Activated CD4-positive, alpha-beta T cell treated with anti-CD3 and anti-CD28 coated beads, Interleukin-2, amount 50 U/mL, for 48 hours (primary cell): ENCODE results near the gene DGCR8.

Source experiments
- DNase-seq, 2 experiments: peaks; one replicate each; pipeline ENCODE4 v3.0.0-alpha.2; 2020

Gene DGCR8

DNA sequence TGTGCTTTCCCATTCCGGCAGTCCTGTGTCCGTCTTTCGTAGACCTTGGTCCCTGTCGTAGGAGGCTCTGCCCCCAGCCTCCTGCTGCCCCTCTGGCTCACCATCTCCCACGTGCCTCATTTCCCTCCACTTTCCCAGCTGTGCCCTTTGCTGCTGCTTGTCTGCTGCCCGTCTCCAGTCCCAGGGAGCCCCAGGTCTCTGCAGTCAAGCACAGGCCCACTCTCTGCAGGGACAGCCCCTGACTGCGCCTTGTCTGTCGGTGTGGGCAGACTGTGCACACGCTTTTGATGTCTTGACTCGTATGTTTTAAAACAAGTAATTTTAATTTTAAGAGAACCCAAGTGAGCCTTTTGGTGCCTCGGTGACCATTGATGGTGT, 12.4 kb downstream of the DGCR8 start:
- DNase-seq, result no peak

DNA sequence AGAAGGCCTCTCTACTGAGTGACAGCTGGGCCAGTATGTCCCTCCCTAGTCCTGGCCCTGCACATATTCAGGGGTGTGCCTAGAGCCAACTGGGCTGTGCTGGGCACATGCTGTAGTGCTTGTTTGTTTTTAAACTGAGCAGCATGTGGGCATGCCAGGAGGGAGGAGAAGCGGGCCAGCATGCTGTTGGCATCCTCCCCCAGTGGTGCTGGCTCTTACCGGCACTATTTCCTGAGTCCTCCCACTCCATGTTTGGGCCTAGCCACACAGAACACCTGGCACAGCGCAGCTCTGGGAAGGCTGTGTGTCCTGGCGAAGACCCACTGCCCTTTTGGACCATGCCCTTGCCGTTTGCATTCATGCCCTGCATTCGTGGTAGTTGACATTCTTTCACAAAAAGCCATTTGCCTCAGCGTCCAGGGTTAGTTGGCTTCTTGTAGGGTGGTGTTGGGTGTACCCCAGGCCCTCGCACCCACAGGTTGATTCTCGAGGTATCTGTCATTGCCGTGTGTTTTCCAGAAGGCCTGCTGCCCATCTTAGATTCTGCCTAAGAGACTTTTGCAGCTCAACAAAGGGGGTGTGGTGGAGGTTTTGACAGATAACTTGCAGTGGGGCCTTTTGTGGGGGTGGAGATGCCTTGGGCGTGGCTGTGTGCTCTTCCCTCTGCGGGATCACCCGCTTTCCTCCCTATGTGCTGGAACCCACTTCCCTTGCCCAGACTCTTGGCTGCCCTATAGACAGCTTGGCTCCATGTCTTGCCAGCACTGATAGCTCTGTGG, 13.6 kb downstream of the DGCR8 start:
- no peak for DNase-seq

DNA sequence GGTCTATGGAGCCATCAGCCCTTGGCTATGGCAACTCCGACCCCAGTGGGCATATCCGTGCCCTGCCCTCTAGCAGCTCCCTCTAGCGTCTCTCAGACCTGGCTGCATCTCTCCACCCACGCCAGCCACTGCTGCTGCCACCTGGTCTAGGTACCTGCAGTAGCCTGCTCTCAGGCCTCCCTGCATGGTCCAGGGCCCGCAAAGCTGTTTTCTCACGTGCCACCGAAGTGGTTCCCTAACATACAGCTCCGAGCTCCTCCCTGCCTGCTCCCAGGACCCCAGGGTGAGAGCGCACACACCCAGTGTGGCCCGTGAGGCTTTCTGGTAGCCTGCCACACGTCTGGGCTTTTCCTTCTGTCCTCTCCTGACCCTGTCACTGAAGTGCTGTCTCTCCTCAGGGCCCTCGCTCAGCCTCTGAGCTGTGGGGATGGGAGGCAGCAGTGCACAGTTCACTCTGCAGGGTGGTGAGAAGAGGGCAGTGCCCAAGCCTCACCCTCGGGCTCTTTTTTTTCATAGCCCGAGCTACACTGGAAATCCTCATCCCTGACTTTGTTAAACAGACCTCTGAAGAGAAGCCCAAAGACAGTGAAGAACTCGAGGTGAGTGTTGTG, 14.3 kb downstream of the DGCR8 start:
- no peak for DNase-seq

DNA sequence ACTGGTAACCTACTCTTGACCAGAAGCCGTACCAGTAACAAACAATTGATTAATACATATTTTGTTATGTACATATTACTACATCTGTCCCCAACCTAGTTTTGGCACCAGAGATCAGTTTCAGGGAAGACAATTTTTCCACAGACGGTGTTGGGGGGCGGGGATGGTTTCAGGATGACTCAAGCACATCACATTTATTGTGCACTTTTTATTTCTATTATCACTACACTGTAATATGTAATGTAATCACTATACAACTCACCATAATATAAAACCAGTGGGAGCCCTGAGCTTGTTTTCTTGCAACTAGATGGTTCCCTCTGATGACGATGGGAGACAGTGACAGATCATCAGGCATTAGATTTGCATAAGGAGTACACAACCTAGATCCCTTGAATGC, 15.5 kb downstream of the DGCR8 start:
- DNase-seq, result peak; percentile 48 to 55

DNA sequence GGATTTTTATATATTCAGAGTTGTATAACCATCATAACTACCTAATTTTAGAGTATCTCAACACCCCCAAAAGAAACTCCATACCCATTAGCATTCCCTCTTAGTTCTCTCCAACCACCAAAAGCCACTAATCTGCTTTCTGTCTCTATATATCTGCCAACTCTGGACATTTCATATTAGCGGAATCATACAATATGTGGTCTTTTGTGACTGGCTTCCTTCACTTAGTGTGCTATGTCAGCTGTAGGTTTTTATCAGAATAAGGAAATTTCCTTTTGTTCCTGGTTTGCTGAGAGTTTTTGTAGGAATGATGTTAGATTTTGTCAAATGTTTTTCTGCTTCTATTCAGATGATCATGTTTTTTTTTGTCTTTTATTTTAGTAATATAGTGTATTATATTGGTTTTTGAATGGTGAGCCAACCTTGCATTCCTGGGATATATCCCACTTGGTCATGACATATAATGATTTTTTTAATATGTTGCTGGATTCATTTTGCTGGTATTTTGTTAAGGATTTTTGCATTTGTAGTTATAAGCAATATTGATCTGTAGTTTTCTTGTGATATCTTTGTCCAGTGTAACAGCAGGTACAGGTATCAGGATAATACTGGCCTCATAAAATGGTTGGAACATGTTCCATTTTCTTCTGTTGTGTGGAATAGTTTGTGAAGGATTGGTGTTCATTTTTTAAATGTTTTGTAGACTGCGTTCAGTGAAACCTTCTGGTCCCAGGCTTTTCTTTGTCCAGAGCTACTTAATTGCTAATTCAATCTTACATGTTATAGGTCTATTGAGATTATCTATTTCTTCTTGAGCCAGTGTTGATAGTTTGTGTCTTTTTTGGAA, 16.8 kb downstream of the DGCR8 start:
- DNase-seq, result no peak

DNA sequence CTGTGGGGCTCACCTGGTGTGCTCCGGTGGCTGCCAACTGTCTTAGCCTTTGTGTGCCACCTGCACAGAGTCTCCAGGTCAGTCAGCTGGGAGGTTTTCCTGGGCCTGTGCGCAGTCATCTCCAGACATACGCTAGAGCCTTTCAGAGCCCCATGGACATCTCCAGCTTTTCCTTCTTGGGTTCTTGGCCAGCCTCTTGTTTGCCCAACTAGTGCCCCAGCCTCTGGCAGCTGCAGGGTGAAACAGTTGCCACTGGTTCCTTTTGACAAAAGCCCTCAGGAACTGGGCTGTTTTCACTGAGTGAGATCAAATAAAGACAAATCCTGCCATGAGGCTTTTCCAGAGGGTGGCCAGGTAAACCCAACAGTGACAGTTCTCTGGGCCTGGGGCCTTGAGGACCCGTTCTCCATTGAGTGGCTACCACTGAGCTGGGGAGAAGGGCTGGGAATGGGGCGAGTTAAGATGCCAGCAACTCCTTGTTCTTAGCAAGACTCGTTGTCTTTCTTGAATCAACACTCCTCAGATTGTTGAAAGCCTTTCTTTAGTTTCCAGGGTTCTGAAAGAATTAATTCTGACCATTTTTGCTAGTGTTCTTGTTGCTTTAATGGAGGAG, 19.2 kb downstream of the DGCR8 start:
- no peak for DNase-seq

DNA sequence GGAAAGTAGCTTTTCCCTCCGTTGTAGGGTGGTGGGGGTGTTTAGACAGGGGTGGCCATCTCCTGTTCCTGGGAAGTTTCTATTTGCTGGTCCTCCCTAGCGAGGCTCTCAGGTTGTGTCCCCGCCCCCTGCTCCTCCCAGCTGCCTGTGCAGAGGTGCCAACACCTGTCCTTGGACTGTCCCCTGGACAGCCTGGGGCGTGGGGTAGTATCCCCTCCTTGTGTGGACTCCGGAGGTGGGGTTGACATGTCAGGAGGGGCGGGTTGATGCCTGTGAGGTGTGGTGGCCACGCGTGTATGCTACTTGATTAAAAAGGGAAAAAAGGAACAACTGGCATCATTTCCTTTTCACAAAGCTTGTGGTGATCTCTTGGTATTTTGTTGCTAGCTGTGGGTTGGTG, 21.6 kb downstream of the DGCR8 start:
- DNase-seq, result no peak

DNA sequence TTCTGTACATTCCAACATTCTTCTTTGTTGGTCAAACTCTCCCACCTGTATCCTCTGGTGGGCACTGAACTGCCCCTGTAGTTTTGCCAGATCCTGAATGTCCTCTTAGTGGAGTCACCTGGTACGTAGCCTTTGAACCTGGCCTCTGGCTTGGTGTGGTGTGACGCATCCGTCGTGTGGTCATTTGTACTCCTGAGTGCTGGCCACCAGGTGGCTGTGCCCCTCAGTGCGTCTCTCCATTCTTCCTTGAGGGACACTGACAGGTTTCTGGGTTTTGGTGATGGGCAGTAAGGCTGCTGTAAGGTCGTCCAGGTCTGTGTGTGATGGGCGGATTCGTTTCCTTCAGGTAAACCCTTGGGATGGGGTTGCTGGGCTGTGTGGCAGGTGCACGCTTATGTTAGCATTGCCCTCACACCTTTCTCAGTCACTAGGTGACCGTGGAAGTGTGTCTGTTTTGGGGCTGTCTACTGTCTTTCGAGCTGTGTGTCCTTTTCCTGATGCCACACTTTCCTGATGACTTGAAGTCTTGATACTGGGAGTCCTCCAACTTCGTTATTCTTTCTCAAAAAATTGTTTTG, 22.3 kb downstream of the DGCR8 start:
- DNase-seq, result no peak

DNA sequence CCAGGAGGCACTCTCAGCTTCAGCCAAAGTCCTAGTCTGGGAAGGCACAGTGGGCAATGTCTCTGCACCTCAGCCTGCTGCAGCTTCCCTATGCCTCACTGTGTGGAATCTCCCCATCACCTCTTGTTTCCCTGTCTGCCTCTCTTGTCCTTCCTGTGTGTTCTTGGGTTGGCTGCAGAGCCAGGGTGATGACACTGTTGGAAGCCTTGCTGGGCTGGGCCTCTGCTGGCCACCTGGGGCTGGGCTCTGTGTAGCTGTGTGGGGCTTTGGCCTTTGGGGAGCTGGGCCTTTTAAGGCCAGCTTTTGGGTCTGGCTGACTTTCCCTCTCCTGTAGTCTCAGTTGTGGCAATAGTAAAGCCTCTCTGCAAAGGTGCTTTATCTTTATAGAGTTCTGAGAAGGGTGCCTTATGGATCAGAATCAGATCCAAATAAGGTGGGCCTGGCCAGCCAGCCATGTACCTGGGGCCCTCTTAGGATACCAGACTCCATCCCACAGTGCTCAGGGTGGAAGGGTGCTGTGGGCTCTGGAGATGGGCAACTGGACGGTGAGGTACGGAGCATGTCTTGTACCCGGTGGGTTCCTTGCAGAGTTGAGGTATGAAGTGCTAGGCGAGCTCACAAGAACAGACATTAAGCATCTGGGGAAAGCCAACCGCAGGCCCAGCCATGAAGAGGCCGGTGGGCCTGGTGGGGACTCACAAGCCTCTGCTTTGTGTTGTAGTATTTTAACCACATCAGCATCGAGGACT, 25.6 kb downstream of the DGCR8 start:
- DNase-seq, result no peak

DNA sequence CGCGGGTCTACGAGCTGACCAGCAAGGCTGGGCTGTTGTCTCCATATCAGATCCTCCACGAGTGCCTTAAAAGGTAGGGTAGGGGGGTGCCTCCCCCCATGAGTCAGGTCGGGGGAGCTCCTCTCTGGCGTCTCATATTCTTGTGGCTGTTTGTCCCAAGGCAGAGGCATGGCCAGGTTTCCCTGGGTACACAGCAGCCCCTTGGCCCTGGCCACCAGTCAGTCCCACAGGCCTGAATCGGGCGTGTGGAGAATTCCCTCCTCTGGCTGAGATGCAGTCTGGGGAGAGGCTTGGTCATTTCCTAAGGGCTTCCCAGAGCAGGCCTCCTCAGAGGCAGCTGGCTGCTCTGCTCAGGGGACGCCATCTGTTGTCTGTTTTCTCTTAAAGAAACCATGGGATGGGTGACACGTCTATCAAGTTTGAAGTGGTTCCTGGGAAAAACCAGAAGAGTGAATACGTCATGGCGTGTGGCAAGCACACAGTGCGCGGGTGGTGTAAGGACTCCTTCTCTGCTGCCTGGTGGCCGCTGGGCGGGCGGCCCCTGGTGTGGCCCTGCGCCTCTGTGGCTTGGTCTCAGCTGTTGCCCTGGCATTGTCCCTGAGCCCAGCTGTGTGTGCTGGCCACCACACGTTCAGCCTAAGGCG, 26.3 kb downstream of the DGCR8 start:
- DNase-seq, result no peak

DNA sequence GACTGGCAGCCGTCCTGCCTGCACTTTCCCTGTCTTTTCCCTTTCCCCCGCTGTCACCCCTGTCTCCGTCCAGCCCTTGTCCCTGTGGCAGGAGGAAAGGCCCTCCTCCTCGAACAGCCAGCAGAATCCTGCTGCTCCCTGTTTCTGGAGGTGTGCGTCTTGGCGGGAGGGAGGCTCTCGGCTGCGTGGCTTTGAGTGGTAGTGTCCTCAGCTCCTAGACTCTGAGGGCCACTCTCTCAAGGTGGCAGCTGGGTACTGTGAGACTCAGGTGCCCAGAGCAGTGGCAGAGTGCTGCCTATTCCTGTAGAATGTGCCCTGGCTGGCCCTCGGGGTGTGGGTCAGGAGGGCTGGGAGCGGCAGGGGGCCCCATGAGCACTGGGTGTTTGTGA, 26.8 kb downstream of the DGCR8 start:
- DNase-seq, result no peak

DNA sequence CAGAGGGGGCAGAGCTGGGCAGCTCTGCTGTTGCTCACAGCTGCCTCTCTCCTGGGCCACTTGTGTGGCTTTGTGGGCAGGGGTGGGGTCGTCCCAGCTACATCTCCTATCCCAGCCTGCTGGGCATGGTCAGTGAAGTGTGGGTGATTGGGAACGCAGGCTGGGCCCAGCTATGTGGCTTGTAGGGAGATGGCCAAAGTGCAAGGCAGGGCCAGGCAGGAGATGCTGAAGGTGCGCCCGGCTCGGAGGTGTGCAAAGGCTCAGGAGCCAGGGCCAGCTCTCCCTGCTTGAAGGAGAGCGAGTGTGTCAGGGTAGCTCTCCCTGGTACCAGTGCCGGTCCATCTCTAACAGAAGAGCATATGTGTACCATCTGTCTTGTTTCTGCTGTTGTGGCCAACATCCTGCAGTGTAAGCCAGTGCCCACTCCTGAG, 27.4 kb downstream of the DGCR8 start:
- no peak for DNase-seq

DNA sequence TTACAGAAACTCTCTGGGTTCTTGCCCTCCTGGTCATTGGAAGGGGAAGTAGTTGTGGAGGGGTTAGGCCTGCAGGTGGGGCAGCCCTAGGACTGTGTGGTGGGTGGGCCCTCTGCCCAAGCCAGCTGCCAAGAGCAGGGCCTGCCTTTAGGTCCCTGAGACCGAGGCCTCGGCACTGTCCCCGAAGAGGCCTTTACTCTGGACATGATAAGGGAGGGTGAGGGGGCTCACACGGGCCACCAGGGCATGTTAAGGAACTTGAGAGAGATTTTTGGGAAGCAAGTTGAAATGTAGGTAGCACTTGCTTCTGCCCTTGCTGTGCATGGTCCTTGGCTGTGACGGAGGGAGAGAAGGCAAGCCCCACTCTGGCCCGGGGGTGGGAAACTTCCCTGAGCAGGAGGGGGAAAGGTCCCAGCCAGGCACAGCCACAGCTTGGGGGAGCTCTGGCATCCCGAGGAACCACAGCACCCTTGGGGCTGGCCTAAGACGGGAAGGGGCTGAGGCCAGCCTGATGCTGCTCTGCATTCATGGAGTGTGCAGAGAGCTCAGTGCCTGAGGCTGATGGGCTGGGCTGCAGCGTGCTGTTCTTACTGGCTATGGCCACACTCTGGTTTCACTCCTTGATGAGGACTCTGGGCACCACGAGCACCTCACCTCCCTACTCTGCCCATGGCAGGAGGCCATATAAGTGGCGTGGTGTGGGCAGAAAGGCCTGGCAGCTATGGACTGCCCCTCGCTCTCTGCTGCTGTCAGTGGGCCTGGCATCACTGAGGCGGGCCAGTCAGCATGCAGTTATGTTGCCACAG, 28.1 kb downstream of the DGCR8 start:
- DNase-seq, result no peak

DNA sequence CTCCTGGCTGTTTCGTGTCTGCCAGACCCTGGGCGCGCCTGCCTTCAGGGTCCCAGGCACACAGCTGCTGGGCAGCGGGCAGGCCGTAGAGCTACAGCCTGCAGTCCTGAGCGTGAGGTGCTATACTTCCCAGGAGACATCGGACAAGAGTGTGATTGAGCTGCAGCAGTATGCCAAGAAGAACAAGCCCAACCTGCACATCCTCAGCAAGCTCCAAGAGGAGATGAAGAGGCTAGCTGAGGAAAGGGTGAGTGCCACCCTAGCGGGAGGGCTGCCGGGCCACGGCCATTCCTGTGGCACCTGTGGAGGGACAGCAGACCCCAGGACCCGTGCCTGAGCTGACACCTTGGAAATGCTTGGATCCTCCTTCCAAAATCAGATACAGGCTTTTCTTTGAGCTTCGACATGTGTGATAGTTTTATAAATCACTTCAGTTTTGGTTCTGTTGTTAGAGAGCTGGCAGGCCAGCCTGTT, 28.8 kb downstream of the DGCR8 start:
- no peak for DNase-seq

DNA sequence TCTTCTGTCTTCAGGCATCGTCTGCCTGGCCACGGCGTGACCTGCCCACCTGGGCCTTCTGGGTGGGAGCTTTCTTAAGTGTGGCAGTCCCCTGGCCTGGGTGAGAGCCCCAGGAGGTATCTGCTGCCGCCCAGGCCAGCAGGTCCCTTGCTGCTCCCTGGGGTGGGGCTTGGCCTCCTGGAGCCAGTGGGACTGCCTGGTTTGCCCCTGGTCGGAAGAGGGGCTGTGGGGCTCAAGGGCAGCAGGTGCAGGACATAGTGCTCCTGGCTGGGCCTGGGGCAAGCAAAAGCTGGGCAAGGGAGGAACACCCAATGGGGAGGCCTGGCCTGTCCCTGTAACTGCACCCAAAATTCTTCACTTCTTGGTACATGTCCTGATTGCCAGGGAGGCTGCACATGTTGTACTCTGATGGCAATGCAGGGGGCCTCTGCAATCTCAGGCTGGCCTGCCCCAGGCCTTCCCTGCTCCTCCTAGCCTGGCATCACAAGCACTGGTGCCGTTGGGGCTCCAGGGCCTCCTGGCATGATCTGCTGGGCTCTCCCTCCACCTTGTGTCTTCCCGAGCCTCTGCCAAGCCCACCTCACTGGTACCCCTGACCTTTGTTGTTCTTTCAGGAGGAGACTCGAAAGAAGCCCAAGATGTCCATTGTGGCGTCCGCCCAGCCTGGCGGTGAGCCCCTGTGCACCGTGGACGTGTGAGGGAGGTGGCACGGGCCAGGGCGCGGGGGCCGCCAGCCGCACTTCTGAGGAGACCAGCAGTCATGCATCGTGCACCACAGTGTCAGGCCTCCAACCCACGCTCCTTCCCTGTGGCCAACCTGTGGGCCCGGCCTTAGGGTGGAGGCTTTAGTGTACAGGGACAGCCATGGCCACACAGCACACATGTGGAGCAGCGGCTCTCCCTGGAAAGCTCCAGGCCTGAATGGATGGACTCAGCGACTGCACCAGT, 29.6 kb downstream of the DGCR8 start:
- no peak for DNase-seq

DNA sequence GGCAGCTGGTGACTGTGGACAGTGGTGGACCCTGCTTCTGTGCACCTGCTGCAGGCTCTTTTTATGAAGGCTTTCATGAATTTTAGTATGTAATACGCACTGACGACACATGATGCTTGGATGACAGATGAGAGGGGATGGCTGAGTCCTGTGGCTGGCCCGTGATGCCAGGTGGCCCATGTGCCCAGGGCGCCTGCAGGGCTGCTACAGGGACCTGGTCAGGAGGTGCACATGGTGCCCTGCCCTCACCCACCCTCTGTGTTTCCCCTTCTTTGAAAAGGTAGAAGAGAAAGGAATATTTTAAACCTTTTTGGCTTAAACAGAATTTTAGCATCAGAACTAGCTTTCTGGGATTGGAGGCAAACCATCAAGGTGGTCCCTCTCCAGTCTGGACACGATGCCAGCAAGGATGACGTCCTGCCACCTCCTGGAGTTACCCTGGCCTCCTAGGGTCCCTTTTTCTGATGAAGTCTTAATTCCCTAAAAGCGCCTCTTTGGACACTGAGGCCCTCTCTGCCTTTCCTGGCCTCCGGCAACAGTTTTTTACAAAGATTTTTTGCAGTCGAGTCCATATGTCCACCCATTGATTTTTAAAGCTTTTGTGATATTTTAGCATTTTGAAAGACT, 30.4 kb downstream of the DGCR8 start:
- DNase-seq, result no peak

DNA sequence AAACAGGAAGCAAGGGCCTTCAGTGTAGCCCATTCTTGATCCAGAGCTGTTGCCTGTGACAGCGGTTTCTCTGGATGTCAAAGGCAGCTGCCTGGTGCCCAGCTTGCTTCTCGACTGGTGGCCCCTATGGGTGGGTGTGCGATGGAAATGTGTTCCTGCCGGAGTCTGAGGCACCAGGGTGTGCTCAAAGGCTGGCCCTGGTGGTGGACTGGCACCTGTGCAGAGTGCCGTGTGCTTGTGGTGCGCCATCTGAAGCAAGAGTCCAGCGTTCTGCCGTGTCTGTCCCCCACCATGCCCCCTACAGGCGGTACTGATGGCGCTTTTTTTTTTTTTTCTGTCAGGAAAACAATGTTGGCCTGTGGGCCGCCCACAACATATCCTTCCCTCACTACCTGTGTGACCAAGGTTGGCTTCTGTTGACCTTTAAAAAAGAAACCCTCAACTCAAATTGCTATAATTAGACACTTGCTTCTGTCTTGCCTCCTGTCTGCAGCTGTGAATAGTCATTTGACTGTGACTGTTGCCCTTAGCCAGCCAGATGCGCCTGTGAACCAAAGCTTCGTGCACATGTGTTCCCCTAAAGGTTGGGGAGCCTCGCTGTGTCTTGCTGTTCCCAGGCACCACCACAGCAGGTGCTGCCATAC, 31.1 kb downstream of the DGCR8 start:
- peak in 1 of 2 experiments; percentile 46 for DNase-seq
